Vagina (tissue), 2 donors: ENCODE measurements around the gene GBP3.
A peak's percentile ranks its signal among the peaks of the same experiment; 100 is the strongest.

Experiments used
- CTCF ChIP-seq, 3 experiments: fragments of 450-650 bp in 2 of 3; fragments of 200-600 bp in 1 of 3; sonication (generic) in 1 of 3; IDR thresholded peaks; one replicate each; pipeline ENCODE4 v1.5.1; 2017 to 2019; ENCODE audit warnings: antibody characterized with exemption in 3 of 3, mild to moderate bottlenecking in 2 of 3, moderate library complexity in 2 of 3
- POLR2A ChIP-seq, 2 donors: fragments of 450-650 bp; IDR thresholded peaks; one replicate each; pipeline ENCODE4 v1.6.1; 2017; ENCODE audit warnings: antibody characterized with exemption in 2 of 2, mild to moderate bottlenecking in 2 of 2, moderate library complexity in 2 of 2

DNA sequence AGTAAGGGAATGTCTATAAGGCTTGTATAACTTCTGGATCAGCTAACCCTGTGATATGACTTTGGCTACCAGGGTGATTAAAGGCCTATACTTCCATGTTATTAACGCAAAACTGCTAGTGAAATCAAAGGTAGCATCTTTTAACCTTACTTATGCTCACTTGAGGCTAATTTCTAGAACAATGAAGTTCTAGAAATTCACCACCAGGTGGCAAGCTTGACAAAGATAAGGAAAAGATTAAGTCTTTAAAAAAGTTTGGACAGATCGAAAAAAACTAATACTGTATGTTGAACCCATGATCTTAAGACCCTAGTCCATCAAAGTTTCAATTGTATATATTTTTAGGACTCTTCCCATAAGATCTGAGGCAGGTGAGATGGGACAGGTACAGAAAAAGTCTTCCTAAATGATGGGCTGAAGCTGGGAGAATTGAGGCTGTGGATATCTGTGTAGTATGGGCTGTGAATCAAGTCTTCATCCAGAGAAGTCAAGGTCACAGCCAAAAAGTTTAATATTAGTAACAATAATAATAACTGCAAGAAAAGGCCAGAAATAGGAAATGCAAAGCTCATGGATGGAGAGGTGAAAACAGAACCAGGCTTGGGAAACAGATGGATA, 49.0 kb downstream of the GBP3 start:
- peak; percentile 9 to 47 (median 18) for TF ChIP-seq CTCF (IDR thresholded peaks at IDR 0.05)
- TF ChIP-seq POLR2A (IDR thresholded peaks at IDR 0.05) = no peak
